Hair follicular keratinocyte (primary cell): Measurements from ENCODE around the gene NIP7. TPM values are rescaled to one million over a fixed set of nuclear protein-coding genes. Genes with fewer than 3 reads are reported as not detected.

ENCODE experiments used
- total RNA-seq: library from RNA; depleted of rRNA; stranded (reverse); fragments of >200 nt; gene quantifications from 2 replicates; pipeline ENCODE4 v1.2.3, GENCODE V29; 2015

The NIP7 gene
- 29.1 and 40.4 TPM in 2 replicates for total RNA-seq

GRCh38 chr16:69339289-69340094 lies at the start of gene NIP7, which contains the start of gene COG8:
Gene NIP7, plus strand, starts transcription at chr16:69339772. Its CDS starts 58 bp downstream, at chr16:69339830.
Gene COG8, minus strand, starts transcription at chr16:69339564. Its CDS starts 12 bp downstream, at chr16:69339552.

GRCh38 chr16:69310653-69311532 lies 28.7 kb upstream of the NIP7 start, which contains the start of gene VPS4A:
Gene VPS4A, plus strand, starts transcription at chr16:69311350. Its CDS starts 162 bp downstream, at chr16:69311512.

GRCh38 chr16:69330286-69331109 lies 9.1 kb upstream of the NIP7 start, which contains the start of gene PDF:
Gene PDF, minus strand, starts transcription at chr16:69330588. Its CDS starts 18 bp downstream, at chr16:69330570.

GRCh38 chr16:69351309-69352027 lies 11.9 kb downstream of the NIP7 start, which contains the start of gene TMED6:
Gene TMED6, minus strand, starts transcription at chr16:69351786. Its CDS starts 33 bp downstream, at chr16:69351753.

Other genes starting within 250 kb of the NIP7 start
- 58.4 and 75.7 TPM in 2 replicates for gene HAS3, start 234.1 kb upstream of the NIP7 start, total RNA-seq
- gene CHTF8, start 207.2 kb upstream of the NIP7 start, total RNA-seq, result 53.3 and 61.4 TPM in 2 replicates
- gene UTP4, start 207.1 kb upstream of the NIP7 start, total RNA-seq, result 16.6 and 36.1 TPM in 2 replicates
- 19.3 and 24.6 TPM in 2 replicates for gene SNTB2, start 152.6 kb upstream of the NIP7 start, total RNA-seq
- gene VPS4A, start 28.4 kb upstream of the NIP7 start, total RNA-seq, result 41.7 and 42.4 TPM in 2 replicates
- 21.2 and 34.5 TPM in 2 replicates for gene PDF, start 9.2 kb upstream of the NIP7 start, total RNA-seq
- gene COG8, start 208 bp upstream of the NIP7 start, total RNA-seq, result 30.9 and 32.8 TPM in 2 replicates
- not detected in 2 replicates for gene TMED6, start 12.0 kb downstream of the NIP7 start, total RNA-seq
- 8.7 and 10.9 TPM in 2 replicates for gene TERF2, start 46.2 kb downstream of the NIP7 start, total RNA-seq
- 46.6 and 56.3 TPM in 2 replicates for gene CYB5B, start 84.8 kb downstream of the NIP7 start, total RNA-seq
- gene NFAT5, start 226.2 kb downstream of the NIP7 start, total RNA-seq, result 3.5 and 5.9 TPM in 2 replicates